Activated T-cell treated with anti-CD3 and anti-CD28 coated beads for 24 hours (primary cell): ENCODE data around the gene FBL.

Experiments used
- DNase-seq: peaks from one replicate; pipeline ENCODE4 v3.0.0-alpha.2; 2020; ENCODE audit warnings: low read depth

Gene FBL

GRCh38 chr19:39788244-39788643 lies 57.9 kb downstream of the FBL start:
- DNase-seq, result no peak
